ENCODE results near the gene TRIM10. TPM values are rescaled to one million over a fixed set of nuclear protein-coding genes. Genes with fewer than 3 reads are reported as not detected.
"Not testable (repeated sequence)": the region's sequence is repeated elsewhere in the genome, so short reads cannot be mapped to it uniquely, and the experiment has no call there.

TRIM10 gene
- total RNA-seq, 1 experiment from 2014 or later, result 1.2 TPM

DNA sequence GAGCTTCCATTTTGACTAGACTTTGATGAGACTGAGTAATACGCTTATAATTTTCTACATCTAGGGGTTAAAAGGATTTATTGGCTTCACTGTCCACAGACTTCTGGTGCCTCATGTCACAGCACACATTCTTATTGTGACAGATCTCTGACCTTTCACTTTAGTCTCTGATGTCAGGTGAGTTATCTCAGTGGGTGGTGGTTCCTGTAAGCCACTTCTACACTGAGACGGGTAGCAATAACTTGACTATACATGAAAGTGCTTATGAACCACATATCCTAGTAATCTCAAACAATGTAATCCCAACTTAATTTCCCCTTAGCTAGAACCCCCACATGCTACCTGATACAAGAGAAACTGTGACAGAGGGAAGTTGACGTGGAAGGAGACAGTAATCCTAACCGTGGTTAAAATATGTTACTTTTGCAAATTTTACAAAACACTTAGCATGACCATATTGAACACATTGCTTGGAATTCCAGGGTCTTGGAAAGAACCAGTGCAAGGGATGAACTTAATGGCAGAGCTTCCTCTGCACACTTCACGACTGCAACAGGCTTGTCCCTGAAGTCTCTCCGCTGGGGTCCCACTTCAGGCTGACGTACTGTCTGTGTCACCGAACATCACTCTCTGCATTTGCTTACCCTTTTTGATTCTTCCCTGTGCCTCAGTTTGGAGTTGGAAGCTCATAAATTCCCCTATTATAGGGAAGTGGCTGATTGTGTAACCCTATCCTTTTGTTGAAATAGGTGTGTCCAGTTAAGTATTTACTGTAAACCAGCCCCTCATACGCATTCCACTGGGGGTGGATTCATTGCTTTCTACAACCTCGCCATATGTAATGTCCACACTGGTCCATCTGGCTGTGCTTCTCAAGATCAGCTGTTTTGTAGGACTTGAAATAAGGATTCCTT, 31.5 kb downstream of the TRIM10 start:
- DNase-seq (ENCODE audit: low spot score), result peak; percentile 45

DNA sequence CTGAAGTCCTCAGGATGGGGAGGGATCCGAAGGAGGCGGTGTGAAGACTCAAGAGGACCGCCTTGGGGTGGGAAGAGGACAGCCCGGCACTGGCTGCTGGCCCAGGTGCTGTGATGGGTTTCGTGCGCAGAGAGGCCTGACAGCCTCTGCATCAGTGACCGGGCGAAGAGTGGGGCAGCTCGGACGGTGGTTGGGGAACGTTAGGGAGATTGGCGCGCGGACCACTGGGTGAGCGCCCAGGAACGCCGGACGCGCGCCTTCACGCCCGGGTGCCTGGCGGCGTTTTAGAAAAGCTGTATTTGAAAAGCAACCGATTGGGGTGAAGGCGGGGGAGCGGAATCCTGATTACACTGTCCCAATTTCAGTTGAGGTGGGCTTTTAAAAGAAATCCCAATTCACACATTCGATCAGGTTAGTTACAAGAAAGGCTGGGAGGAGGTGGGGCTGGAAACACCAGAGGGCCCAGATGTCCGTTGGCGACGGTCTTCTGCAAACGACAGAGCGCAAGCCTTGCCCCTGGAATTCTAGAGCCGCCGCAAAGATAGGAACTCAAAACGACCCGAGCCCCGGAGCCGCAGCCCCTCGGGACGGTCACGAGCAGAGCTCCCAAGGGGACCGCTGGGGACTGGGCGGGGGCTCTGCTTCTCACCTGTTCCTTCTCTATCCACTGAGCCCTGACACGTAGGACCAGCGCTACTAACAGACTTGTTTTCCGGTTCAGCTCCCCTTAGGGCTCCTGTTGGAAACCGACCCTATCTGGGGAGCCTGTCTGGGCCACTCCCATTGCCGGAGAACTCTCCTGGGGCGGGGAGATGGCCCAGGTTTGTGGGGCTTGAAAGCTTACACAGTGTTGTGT, 33.5 kb downstream of the TRIM10 start:
- no peak for DNase-seq (ENCODE audit: low spot score)

DNA sequence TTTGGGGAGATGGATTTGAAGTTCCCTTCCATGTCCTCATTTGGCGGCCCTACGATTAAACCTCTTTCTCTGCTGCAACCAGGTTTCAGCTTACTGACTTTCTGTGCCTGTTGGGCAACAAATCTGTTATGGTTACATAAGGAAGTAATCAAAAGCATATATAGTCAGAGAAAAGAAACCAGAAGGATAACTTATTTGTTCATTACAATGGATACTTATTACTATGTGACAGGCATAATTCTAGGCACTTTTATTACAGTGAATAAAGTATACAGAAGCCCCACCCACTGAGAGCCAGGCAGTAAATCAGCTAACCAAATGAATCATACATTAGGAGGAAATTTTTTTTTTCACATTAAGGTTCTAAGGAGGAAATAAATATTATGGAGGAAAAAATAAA, 38.5 kb downstream of the TRIM10 start:
- peak; percentile 74 for DNase-seq (ENCODE audit: low spot score)

DNA sequence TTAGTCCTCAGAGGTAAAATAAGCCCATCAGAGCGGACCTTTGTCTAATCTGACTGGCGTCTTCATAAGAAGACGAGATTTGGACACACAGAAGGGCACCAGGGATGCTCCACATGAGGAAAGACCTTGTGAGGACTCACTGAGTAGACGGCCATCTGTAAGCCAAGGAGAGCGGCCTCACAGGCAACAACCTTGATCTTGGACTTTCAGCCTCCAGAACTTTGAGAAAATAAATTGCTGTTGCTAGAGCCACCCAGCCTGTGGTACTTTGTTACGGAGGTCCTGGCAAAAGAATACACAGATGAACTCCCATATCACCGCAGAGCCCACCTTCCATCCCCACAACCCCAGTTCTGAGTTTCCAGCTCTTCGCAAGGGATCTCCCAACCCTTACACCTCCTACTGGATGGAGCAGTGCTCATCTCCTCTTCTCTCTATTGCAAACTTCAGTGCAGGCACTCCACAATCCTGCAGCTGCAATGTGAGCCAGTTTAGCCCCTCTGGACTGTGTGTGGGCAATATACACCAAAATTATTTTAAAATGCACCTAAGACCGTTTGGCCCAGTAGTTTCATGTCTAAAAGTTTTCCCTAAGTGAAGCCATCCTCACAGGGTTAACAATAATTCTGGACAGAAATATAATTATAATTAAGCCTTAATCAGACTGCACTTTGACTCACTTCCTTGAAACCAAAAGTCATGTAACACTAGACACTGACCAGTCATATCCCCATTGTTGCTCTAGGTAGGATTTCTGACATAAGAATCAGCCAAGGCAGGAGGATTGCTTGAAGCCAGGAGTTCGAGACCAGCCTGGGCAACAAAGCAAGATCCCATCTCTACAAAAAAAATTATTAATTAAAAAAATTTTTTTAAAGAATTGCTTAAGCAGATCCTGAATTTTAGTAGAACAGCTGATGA, 39.3 kb downstream of the TRIM10 start:
- no peak for DNase-seq (ENCODE audit: low spot score)

DNA sequence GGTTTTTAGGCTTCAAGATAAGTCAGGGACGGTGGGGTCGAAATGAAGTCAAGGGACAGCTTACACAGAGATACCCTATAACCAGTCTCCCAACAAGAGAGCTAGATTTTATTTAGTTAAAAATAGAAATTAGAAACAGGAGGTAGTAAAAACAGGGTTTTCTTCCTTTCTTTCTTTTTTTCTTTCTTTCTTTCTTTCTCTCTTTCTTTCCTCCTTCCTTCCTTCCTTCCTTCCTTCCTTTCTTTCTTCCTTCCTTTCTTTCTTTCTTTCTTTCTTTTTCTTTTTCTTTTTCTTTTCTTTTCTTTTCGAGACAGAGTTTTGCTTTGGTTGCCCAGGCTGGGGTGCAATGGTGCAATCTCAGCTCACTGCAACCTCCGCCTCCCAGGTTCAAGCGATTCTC, 42.3 kb downstream of the TRIM10 start:
- DNase-seq (ENCODE audit: low spot score), result not testable (repeated sequence)

DNA sequence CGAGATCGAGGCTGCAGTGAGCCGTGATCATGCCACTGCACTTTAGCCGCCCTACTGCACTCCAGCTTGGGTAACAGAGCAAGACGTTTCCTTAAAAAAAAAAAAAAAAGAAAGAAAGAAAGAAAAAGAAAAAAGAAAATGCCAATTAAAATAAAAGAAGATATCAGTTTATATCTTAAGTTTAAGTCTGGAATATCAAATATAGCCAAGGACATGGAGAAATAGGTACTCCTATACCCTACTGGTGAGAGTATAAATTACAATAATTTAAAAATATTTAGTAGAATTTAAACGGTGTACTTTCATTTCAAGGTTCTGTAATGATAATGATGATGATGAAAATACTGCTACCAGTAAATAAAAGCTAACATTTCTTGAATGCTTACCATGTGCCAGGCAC, 44.3 kb downstream of the TRIM10 start:
- no peak for DNase-seq (ENCODE audit: low spot score)

DNA sequence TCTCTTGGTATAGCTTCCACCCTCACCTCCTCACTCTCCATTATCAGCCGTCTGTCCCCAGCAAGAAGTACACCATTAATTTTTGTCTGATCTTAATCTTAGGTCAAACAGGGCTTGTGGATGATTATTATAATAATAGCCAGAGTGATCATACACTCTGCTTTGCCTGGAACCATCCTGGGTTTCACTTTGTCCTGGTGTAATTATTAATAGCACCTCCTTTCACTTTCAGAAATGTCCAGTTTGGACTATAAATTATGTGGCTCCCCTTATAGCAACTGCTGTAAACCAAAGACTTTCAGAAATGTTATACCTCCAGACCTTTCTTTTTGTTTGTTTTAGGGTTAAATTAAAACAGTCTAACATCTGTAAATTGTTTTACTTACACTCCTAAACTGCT, 47.2 kb downstream of the TRIM10 start:
- peak; percentile 57 for DNase-seq (ENCODE audit: low spot score)

DNA sequence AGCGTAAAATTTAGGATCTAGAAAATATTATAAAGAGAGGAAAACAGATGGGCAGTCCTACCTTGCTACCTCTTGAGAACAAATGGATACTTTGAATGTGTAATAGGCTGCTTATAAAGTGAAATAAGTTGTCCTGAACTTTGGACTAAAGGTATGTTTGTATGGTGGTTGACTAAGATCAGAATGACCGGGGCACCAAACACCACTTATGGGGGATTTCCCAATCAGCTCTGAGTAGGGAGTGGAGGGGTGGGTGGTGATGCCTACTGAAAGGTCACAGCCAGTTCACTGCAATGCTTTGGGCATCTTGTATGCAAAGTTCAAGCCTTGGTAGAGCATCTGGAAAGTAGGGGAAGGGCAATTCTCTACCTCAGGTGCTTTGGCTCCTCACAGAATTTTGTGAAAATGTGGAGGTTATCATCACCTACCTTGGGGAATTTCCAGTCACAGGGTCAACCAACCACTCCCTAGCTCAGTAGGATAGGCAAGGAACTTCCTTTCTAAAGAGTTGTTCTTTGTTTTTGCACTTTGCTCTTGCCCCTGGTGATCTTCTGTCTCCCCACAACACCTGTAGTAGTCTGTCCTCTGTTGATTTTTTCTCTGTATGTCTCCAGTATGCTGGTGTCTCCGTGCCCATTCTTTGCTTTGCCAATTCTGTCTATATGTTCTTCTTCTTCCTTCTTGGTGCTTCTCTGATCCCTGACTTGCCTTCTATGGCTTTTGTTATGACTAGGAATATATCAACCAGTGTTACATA, 47.8 kb downstream of the TRIM10 start, which contains the start of gene TRIM31:
Gene TRIM31 (minus strand): TSS at position 88 of the 757 bp plus-strand sequence. CDS start 285 bp downstream, outside the sequence.
- peak; percentile 90 for DNase-seq (ENCODE audit: low spot score)

DNA sequence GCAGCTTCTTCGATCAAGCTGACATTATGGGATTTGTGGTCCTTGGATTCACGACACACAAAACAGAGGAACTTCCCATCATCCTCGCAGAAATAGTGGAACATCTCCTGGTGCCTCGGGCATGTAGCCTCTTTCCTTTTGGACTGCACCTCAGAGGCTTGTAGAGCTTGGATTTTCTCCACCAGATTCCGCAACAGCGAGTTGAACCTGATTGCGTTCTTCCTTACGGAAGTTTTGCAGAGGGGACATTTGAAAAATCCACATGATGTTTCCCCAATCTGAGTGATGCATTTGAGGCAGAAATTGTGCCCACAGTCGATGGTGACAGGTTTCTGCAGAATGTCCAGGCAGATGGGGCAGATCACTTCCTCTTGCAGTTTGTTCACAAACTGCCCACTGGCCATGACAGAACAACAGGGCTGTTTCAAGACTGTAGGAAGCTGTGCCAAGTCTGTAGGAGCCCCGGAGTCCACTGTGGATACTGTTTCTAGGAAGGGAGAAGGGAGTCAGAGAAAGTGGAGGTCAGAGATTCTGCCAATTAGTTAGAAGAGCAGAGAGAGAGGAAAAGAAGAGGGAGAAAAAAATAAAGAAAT, 48.5 kb downstream of the TRIM10 start:
- DNase-seq (ENCODE audit: low spot score), result no peak

DNA sequence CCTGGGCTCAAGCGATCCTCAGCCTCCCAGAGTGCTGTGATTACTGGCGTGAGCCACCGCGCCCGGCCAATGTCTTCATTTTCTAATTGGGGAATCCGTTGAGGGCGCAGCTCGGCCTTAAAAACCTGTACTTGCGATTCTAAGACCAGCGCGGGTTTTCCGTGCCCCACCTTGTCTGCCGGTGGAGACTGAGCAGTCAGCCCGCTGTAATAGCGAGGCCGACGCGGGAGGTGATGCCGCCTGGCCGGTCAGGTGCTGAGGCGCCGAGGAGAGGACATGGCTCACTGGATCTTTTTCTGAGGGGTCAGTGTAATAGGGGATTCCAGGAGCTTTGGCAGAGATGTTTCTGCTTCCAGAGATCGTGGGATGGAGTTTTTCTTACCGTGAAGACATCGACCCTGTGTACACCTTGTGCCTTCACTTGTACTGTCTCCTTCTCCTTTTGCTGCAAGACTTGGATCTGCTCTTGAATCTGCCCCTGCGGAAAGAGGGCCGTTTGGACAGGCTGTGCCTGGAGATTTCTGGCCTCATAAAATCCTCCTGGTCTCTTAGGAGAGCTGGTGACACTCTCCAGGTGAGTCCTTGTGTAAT, 49.6 kb downstream of the TRIM10 start:
- DNase-seq (ENCODE audit: low spot score), result peak; percentile 60

DNA sequence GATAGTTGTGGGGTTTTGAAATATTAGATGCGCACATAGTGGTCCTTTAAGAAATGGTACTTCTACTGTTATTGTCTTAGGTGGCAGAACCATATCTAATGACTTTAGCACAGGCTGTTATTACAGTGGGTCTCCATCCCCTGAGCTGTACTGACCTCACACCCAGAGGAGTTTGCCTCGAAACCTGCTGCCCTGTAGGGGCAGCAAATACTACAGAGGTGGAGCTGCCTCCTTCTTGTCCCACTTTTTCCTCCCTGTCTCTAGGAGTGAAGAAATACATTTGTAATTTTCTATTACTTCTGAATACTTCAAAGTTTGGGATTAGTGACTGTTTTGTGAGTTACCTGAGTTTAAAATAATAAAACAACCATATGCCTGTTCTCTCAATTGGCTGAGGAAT, 56.4 kb downstream of the TRIM10 start:
- DNase-seq (ENCODE audit: low spot score), result peak; percentile 34

DNA sequence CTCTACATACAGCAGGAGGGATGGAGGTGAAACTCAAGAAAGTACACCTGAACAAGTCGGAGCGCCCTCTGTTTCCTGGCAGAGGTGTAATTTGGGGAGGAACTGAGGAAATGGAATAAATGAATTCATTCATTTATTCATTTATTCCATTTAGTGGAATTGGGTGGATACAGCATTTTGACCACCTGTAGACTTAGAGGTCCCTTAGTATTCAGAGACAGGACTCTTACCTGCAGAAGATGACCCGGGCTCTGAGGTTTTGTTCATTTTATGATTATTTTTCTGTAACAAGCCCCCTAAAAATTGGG, 57.2 kb downstream of the TRIM10 start:
- no peak for DNase-seq (ENCODE audit: low spot score)

DNA sequence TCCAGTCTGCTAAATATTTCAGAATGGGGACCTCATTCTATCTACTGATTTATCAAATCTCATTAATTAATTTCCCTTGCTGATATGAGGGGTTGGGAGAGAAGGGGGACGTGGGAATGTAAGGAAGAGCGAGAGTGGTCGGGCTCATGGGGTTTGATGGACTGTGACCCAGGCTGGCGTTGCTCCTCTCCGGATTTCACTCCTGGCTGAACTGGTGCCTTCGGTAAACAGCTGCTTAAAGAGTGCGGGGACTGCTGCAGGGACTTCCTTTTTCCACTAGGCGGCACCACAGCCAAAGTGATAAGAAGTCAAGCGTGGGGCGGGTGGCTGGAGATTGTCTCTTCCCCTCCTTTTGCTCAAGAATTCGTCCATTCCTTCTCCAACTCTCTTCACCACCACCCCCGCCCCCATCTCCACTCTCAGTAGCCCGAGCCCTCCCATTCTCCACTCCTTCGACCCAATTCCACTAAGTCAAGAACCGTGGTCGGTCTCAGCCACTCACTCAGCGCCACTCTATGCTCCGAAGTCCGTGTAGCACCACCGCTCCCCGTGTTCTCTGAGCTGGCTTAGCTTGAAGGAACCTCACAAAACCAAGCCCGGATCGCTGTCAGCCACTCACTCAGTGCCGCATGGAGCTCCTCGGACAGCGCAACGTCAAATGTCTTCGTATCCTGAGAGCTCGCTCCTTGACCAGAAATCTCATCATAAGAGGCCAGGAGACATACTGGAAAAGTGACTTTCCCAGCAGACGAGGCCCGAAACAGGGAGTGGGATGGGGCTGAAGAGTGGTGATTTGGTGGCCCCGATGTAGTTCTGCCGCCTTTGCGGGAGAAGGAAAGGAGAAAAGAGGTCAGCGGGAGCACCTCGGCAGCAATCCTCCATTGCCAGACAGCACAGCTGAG, 57.8 kb downstream of the TRIM10 start:
- peak; percentile 97 for DNase-seq (ENCODE audit: low spot score)

DNA sequence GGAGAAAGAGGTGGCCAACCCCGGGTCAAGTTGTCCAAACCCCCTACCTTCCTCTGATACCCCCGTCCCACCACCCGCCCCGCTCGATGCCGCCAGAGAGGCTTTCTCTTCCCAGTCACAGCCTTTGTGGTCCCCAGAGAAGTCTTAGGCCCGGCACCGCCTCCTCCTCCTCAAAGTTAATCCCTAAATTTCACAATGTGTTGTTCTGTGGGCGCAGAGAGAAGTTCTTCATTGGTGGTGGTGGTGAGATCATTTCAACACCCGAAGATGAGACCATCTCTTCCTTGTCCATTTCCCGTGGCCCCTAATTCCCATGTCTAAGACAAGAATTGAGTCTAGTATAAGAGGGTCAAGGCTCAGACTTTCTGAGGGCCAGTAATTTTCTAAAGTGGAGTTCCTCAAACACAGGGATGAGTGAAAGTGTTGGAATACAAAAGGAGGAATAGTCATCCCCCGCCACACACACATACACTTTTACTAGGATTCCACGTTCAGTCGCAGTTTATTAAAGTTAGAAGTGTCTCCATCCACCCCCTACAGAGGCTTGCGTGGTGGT, 58.5 kb downstream of the TRIM10 start:
- DNase-seq (ENCODE audit: low spot score), result peak; percentile 55

Measured in HT-29 (cell line).